Mesodermal cell (in vitro differentiated cells): ENCODE results near the gene LILRB5.
"Not testable (repeated sequence)": the region's sequence is repeated elsewhere in the genome, so short reads cannot be mapped to it uniquely, and the experiment has no call there.

Experiments used
- H3K27ac ChIP-seq: 2 replicates; pipeline ENCODE4 v1.7.0; 2013; ENCODE audit warnings: mild to moderate bottlenecking, low read depth, low read length, moderate library complexity; ENCODE audit not compliant: severe bottlenecking
- H3K36me3 ChIP-seq: 2 replicates; pipeline ENCODE4 v1.7.1; 2013; ENCODE audit warnings: mild to moderate bottlenecking, low read length, moderate library complexity; ENCODE audit not compliant: control insufficient read depth, insufficient read depth
- H3K4me1 ChIP-seq: one replicate; pipeline ENCODE4 v1.7.1; 2013; ENCODE audit warnings: mild to moderate bottlenecking, low read length; ENCODE audit not compliant: insufficient read depth, control insufficient read depth, poor library complexity, severe bottlenecking
- H3K4me3 ChIP-seq: 2 replicates; pipeline ENCODE4 v1.7.0; 2013; ENCODE audit warnings: low read length, control low read depth, mild to moderate bottlenecking; ENCODE audit not compliant: insufficient read depth, poor library complexity, severe bottlenecking; ENCODE audit errors: extremely low read depth
- H3K9me3 ChIP-seq: 2 replicates; pipeline ENCODE4 v1.7.1; 2013; ENCODE audit warnings: mild to moderate bottlenecking, low read length, moderate library complexity; ENCODE audit not compliant: control insufficient read depth
- whole genome bisulfite sequencing, 2 experiments: methylation state at CpG; one replicate each; pipeline ENCODE4 v1.1.5; 2013; ENCODE audit warnings: missing lambda C conversion rate in 2 of 2; ENCODE audit not compliant: insufficient coverage in 2 of 2; 5-methylcytosine and 5-hydroxymethylcytosine counted together

LILRB5 gene

DNA sequence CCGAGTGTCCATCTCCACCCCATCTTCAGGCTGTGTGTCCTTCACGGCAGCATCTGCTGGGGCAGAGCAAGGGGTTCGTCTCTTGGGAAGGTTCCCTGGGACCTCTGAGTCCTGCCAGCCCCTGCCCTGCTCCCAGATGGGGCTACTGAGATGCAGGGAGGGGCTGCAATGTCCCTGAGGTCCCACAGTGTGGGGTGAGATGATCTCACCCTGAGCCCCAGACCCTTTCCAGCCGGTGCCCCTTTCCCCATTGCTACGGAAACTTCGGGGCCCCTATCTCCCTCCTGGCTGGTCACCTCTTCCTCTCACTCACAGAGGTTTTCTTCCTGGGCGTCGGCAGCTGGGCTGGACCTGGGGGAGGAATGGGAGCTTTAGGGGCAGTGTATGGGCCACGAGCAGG lies 18.9 kb upstream of the LILRB5 start:
- Histone ChIP-seq H3K4me3 (no peak overlapping the region), H3K27ac (no peak overlapping the region), H3K36me3 (no peaks in the 10 kb centered on the region), H3K4me1 (no peaks in the 10 kb centered on the region), H3K9me3 (no peaks in the 10 kb centered on the region)
- WGBS, 2 experiments, result 50 to 78% methylated on average over 1 to 5 of the region's 9 CpGs

- H3K4me3 ChIP-seq, H3K36me3 ChIP-seq, H3K27ac ChIP-seq, H3K9me3 ChIP-seq, H3K4me1 ChIP-seq: not testable (repeated sequence)
- WGBS, 2 experiments, result 80 to 89% methylated on average over 2 to 6 of the region's 9 CpGs
Observed at GRCh38 chr19:54274516-54274915, 17.4 kb upstream of the LILRB5 start.

- no peak overlapping the region for H3K4me3 ChIP-seq
- H3K27ac ChIP-seq, result no peak overlapping the region
- H3K36me3 ChIP-seq, result no peaks in the 10 kb centered on the region
- no CpG with 5 or more reads among the region's 3 CpGs for WGBS, 2 experiments
- H3K4me1 ChIP-seq, result no peaks in the 10 kb centered on the region
- no peaks in the 10 kb centered on the region for H3K9me3 ChIP-seq
Observed at GRCh38 chr19:54273821-54274220, 16.7 kb upstream of the LILRB5 start.

- not testable (repeated sequence) for H3K4me1 ChIP-seq, H3K9me3 ChIP-seq, H3K27ac ChIP-seq, H3K36me3 ChIP-seq, H3K4me3 ChIP-seq
- 82 to 91% methylated on average over 3 to 4 of the region's 5 CpGs for WGBS, 2 experiments
Observed at GRCh38 chr19:54272181-54272580, 15.1 kb upstream of the LILRB5 start.

DNA sequence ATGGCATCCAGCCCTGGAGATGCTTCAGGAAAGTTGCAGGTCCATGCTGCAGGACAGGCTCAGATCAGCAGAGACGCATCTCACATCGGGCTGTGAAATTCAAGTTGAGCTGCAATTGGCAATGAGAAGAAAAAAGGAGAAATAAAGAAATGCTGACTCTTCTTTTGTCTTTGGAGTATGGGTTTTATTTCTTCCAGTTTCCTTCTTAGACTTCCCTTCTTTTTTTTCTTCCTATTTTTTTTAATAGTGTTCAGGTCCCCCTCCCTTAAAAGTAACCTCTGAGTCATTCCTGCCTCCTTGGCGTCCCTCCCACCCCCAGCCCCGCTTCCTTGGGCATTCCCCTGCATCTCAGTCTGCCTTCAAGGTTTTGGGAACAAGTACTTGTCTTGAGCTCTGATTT lies 14.5 kb upstream of the LILRB5 start:
- not testable (repeated sequence) for H3K4me1 ChIP-seq, H3K36me3 ChIP-seq, H3K4me3 ChIP-seq, H3K27ac ChIP-seq, H3K9me3 ChIP-seq
- 53% methylated on average over 2 of the region's 4 CpGs; no CpG with 5 or more reads in 1 of the 2 experiments for WGBS, 2 experiments

DNA sequence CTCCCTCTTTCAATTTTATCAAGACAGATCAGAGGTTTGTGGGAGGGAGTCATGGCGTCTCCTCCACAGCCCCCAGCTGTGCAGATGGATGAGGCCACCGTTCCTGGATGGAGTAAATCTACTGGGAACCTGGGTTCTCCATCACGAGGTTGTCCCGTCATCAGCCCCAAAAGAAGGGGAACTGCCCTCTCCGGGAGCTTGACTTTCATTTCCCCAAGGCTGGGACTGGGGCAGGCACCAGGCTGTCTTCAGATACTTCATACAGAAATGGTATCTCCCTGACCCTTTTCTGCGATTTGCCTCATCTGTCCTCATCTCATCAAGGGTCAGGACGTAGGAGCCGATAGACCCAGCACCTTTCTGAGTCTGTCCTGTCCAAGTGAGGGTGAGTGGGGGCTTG lies 14.0 kb upstream of the LILRB5 start:
- Histone ChIP-seq H3K36me3 (no peaks in the 10 kb centered on the region), H3K4me1 (no peaks in the 10 kb centered on the region), H3K4me3 (no peak overlapping the region), H3K27ac (no peak overlapping the region), H3K9me3 (no peaks in the 10 kb centered on the region)
- 75 to 88% methylated on average over 8 of the region's 8 CpGs for WGBS, 2 experiments

- no peak overlapping the region for H3K27ac ChIP-seq
- H3K36me3 ChIP-seq, result no peaks in the 10 kb centered on the region
- no peak overlapping the region for H3K4me3 ChIP-seq
- H3K4me1 ChIP-seq, result no peaks in the 10 kb centered on the region
- H3K9me3 ChIP-seq, result no peaks in the 10 kb centered on the region
- WGBS, 2 experiments, result no CpG with 5 or more reads among the region's 2 CpGs
Observed at GRCh38 chr19:54268936-54269335, 11.9 kb upstream of the LILRB5 start.

- Histone ChIP-seq H3K9me3 (no peaks in the 10 kb centered on the region), H3K27ac (no peak overlapping the region), H3K4me1 (no peaks in the 10 kb centered on the region), H3K4me3 (no peak overlapping the region), H3K36me3 (no peaks in the 10 kb centered on the region)
- 9 to 16% methylated on average over 2 to 4 of the region's 6 CpGs for WGBS, 2 experiments
Observed at GRCh38 chr19:54266133-54266532, 9.1 kb upstream of the LILRB5 start.

DNA sequence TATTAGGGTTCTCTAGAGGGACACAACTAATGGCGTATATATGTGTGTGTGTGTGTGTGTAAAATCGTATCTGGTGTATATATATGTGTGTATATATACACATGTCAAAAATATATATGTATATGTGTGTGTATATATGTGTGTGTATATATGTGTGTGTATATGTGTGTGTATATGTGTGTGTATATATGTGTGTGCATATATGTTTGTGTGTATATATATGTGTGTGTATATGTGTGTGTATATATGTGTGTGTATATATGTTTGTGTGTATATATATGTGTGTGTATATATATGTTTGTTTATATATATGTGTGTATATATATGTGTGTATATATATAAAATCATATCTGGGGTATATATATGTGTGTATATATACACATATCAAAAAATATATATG lies 5.4 kb upstream of the LILRB5 start:
- Histone ChIP-seq H3K9me3 (no peaks in the 10 kb centered on the region), H3K4me1 (no peaks in the 10 kb centered on the region), H3K4me3 (no peak overlapping the region), H3K27ac (no peak overlapping the region), H3K36me3 (no peaks in the 10 kb centered on the region)
- WGBS, 2 experiments, result no CpG with 5 or more reads among the region's 2 CpGs

DNA sequence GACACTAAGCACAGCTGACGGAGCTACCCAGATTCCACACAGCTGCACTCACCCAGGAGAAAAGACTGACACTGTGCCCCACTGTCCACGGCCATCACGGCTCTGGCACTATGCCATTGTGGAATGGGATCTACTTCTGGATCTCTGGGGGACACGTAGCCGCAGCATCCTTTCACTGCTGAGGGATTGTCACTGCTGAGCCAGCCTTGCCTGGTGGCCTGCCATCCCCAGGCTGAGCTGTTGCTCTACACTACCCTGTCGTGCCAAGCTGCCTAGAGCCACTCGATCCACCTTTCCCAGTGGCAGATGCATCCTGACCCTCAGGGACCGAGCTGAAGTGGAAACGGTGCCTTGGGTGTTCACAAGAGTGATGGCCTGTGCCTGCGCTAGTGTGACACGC lies 5.0 kb upstream of the LILRB5 start:
- H3K27ac ChIP-seq, result no peak overlapping the region
- no peaks in the 10 kb centered on the region for H3K9me3 ChIP-seq
- H3K36me3 ChIP-seq, result no peaks in the 10 kb centered on the region
- no peak overlapping the region for H3K4me3 ChIP-seq
- WGBS, 2 experiments, result 76 to 81% methylated on average over 9 to 11 of the region's 11 CpGs
- H3K4me1 ChIP-seq, result no peaks in the 10 kb centered on the region

- 89 to 90% methylated on average over 11 to 16 of the region's 19 CpGs for WGBS, 2 experiments
- H3K27ac ChIP-seq, result no peak overlapping the region
- no peaks in the 10 kb centered on the region for H3K9me3 ChIP-seq
- H3K4me1 ChIP-seq, result no peaks in the 10 kb centered on the region
- no peak overlapping the region for H3K4me3 ChIP-seq
- H3K36me3 ChIP-seq, result no peaks in the 10 kb centered on the region
Observed at GRCh38 chr19:54256250-54257115, 590 bp downstream of the LILRB5 start.
